HG03442 (cell line): ENCODE measurements around the gene SEC11A.
A peak's percentile ranks its signal among the peaks of the same experiment; 100 is the strongest.

Experiments used
- ATAC-seq: cut with Tn5 transposase; IDR thresholded peaks from one replicate; pipeline ENCODE4 v1.9.1; 2021; ENCODE audit warnings: mild to moderate bottlenecking, moderate library complexity; ENCODE audit not compliant: unreplicated experiment

The SEC11A gene

GRCh38 chr15:84685304-84685703 is 30.6 kb downstream of the SEC11A start:
- ATAC-seq, result no peak

GRCh38 chr15:84684092-84684491 is 31.8 kb downstream of the SEC11A start:
- ATAC-seq, result no peak

GRCh38 chr15:84681831-84682230 is 34.1 kb downstream of the SEC11A start:
- no peak for ATAC-seq

GRCh38 chr15:84671211-84671610 is 44.7 kb downstream of the SEC11A start:
- ATAC-seq, result no peak

- ATAC-seq, result no peak
Observed at GRCh38 chr15:84669726-84670125, 46.2 kb downstream of the SEC11A start.

GRCh38 chr15:84668221-84668982 is 47.5 kb downstream of the SEC11A start:
- no peak for ATAC-seq

- no peak for ATAC-seq
Observed at GRCh38 chr15:84666373-84666772, 49.6 kb downstream of the SEC11A start.

- ATAC-seq, result no peak
Observed at GRCh38 chr15:84661001-84661400, 54.9 kb downstream of the SEC11A start.

GRCh38 chr15:84659904-84660781 is 55.8 kb downstream of the SEC11A start:
- ATAC-seq, result no peak

GRCh38 chr15:84658788-84659411 is 57.0 kb downstream of the SEC11A start:
- ATAC-seq, result no peak

- peak; percentile 58 for ATAC-seq
Observed at GRCh38 chr15:84658080-84658787, 57.7 kb downstream of the SEC11A start, which contains the start of gene NMB. Gene NMB (minus strand): TSS chr15:84658199. CDS start chr15:84658152, 47 bp downstream.

- ATAC-seq, result no peak
Observed at GRCh38 chr15:84657748-84658079, 58.2 kb downstream of the SEC11A start.

GRCh38 chr15:84656972-84657371 is 59.0 kb downstream of the SEC11A start:
- ATAC-seq, result no peak

- no peak for ATAC-seq
Observed at GRCh38 chr15:84654689-84655453, 61.1 kb downstream of the SEC11A start.

GRCh38 chr15:84653910-84654688 is 61.8 kb downstream of the SEC11A start, which contains the start of gene WDR73:
Gene WDR73 (minus strand): TSS chr15:84654283. CDS start chr15:84654274, 9 bp downstream.
- ATAC-seq, result peak; percentile 72

GRCh38 chr15:84653584-84653909 is 62.4 kb downstream of the SEC11A start:
- no peak for ATAC-seq

- no peak for ATAC-seq
Observed at GRCh38 chr15:84649706-84650105, 66.2 kb downstream of the SEC11A start.

GRCh38 chr15:84648539-84648938 is 67.4 kb downstream of the SEC11A start:
- ATAC-seq, result no peak

GRCh38 chr15:84647726-84648125 is 68.2 kb downstream of the SEC11A start:
- no peak for ATAC-seq
